C4-2B (cell line): ENCODE measurements around the gene WDR89.

Experiments
- CTCF ChIP-seq: fragments of 450-650 bp; conservative IDR thresholded peaks from 2 replicates; pipeline ENCODE4 v1.5.1; 2017; ENCODE audit warnings: mild to moderate bottlenecking
- ZFX ChIP-seq: fragments of 450-650 bp; IDR thresholded peaks from 2 replicates; pipeline ENCODE4 v1.6.1; 2017

- no peak for TF ChIP-seq CTCF
- TF ChIP-seq ZFX = no peak
Observed at GRCh38 chr14:63616015-63616414, 25.7 kb downstream of the WDR89 start.
